DND-41 (cell line): ENCODE results near the gene NDUFB4.

Experiments
- ATAC-seq: fragments of 200-7000 bp; cut with Tn5 transposase; 3 replicates; pipeline ENCODE4 v1.9.1; 2021; ENCODE audit warnings: low read depth; ENCODE audit not compliant: insufficient read depth
- DNase-seq: peaks from one replicate; pipeline ENCODE4 v3.0.0-alpha.2; 2020
- H2AFZ ChIP-seq: 2 replicates; pipeline ENCODE4 v1.6.0; 2012; ENCODE audit warnings: low read depth, low read length
- H3K27ac ChIP-seq: 2 replicates; pipeline ENCODE4 v1.5.1; 2012; ENCODE audit warnings: low read length, inconsistent platforms
- H3K27me3 ChIP-seq: fragments of 200-600 bp; sonication (generic); 2 replicates; pipeline ENCODE4 v1.6.0; 2012; ENCODE audit warnings: low read length, mild to moderate bottlenecking, inconsistent platforms; ENCODE audit not compliant: insufficient read depth, poor library complexity
- H3K36me3 ChIP-seq: 2 replicates; pipeline ENCODE4 v1.5.1; 2012; ENCODE audit warnings: low read length, inconsistent platforms; ENCODE audit not compliant: insufficient read depth
- H3K4me1 ChIP-seq: 2 replicates; pipeline ENCODE4 v1.5.1; 2012; ENCODE audit warnings: mild to moderate bottlenecking, low read length; ENCODE audit not compliant: insufficient read depth
- H3K4me2 ChIP-seq: 2 replicates; pipeline ENCODE4 v1.6.0; 2012; ENCODE audit warnings: mild to moderate bottlenecking, moderate library complexity, low read length, inconsistent platforms; ENCODE audit not compliant: insufficient read depth
- H3K4me3 ChIP-seq, 2 experiments: fragments of 200-600 bp in 1 of 2; shearing (Covaris generic) in 1 of 2; 2 replicates each; pipeline ENCODE4 v1.5.1; 2012 to 2016; ENCODE audit warnings: inconsistent platforms in 2 of 2, low read length in 2 of 2, mild to moderate bottlenecking in 2 of 2, low read depth in 1 of 2, moderate library complexity in 1 of 2
- H3K79me2 ChIP-seq: 2 replicates; pipeline ENCODE4 v1.6.0; 2012; ENCODE audit warnings: low read length, inconsistent platforms; ENCODE audit not compliant: insufficient read depth
- H3K9ac ChIP-seq: 2 replicates; pipeline ENCODE4 v1.6.0; 2012; ENCODE audit warnings: low read depth, mild to moderate bottlenecking, inconsistent platforms, low read length, moderate library complexity
- H3K9me3 ChIP-seq: 2 replicates; pipeline ENCODE4 v1.5.1; 2012; ENCODE audit warnings: low read length, moderate library complexity, mild to moderate bottlenecking, inconsistent platforms; ENCODE audit not compliant: insufficient read depth, severe bottlenecking
- H4K20me1 ChIP-seq: 2 replicates; pipeline ENCODE4 v1.6.0; 2012; ENCODE audit warnings: low read length; ENCODE audit not compliant: insufficient read depth
- EZH2 ChIP-seq: IDR thresholded peaks from 3 replicates; pipeline ENCODE4 v1.6.1; 2012; ENCODE audit warnings: borderline replicate concordance, low read depth, mild to moderate bottlenecking, moderate library complexity, low read length, inconsistent platforms; ENCODE audit not compliant: severe bottlenecking
- TF ChIP-seq, protein P1 (sequence below): IDR thresholded peaks from 2 replicates; pipeline ENCODE4 v1.5.1; 2012; ENCODE audit warnings: borderline replicate concordance, low read length, moderate library complexity, mild to moderate bottlenecking; ENCODE audit not compliant: poor library complexity, severe bottlenecking; ENCODE audit errors: extremely low read depth

NDUFB4 gene

DNA sequence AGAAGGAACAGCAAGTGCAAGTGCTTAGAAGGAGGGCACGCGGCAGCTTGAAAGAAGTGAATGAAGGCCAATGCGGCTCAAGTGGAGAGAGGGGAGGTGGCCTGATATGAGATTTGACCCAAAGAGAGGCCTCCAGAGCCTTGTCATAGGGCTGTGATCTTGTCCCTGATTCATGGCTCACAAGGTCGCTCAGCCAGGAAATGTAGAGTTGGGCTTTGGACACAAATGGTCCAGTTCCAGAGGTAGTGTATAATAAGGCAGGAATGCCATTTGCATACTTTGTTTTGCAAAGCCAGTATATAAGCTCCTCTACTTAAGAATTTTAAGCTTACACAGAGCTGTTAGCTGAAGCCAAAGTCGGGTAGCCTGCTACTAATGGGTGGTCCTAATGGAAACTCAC, 52.2 kb downstream of the NDUFB4 start:
- H3K9ac ChIP-seq, result no peak overlapping the region
- no peaks in the 10 kb centered on the region for H3K36me3 ChIP-seq
- peaks cover 4% of the 10 kb centered on the region for H3K27me3 ChIP-seq
- no peak overlapping the region for H3K4me3 ChIP-seq
- ATAC-seq (no peak), DNase-seq (no peak)
- H3K79me2 ChIP-seq, result no peaks in the 10 kb centered on the region
- no peak overlapping the region for H3K27ac ChIP-seq
- TF ChIP-seq, protein P1, sequence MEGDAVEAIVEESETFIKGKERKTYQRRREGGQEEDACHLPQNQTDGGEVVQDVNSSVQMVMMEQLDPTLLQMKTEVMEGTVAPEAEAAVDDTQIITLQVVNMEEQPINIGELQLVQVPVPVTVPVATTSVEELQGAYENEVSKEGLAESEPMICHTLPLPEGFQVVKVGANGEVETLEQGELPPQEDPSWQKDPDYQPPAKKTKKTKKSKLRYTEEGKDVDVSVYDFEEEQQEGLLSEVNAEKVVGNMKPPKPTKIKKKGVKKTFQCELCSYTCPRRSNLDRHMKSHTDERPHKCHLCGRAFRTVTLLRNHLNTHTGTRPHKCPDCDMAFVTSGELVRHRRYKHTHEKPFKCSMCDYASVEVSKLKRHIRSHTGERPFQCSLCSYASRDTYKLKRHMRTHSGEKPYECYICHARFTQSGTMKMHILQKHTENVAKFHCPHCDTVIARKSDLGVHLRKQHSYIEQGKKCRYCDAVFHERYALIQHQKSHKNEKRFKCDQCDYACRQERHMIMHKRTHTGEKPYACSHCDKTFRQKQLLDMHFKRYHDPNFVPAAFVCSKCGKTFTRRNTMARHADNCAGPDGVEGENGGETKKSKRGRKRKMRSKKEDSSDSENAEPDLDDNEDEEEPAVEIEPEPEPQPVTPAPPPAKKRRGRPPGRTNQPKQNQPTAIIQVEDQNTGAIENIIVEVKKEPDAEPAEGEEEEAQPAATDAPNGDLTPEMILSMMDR, result no peak
- no peak for TF ChIP-seq EZH2
- H2AFZ ChIP-seq, result no peak overlapping the region
- no peaks in the 10 kb centered on the region for H4K20me1 ChIP-seq
- H3K4me2 ChIP-seq, result no peak overlapping the region
- H3K4me1 ChIP-seq, result no peaks in the 10 kb centered on the region
- no peaks in the 10 kb centered on the region for H3K9me3 ChIP-seq

DNA sequence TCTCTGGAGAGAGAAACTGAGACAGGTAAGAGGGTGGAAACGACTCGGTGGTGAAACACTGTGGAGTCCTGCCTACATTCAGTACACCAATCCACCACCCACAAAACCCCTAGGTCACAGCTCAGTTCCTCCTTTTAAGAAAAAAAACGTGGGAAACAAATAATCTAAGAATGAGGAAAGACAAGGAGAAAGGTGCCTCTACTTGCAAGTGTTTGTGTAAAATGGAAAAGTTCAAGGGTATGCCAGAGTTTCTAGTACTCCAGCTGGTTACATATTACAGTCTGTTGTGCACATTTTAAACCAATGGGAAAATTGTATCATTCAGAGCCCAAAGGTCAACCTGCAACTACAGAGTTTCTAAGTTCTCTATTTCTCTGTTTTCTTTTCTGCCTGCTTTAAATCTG, 53.7 kb downstream of the NDUFB4 start:
- H3K27me3 ChIP-seq, result peaks cover 4% of the 10 kb centered on the region
- no peak overlapping the region for H3K4me2 ChIP-seq
- no peak overlapping the region for H2AFZ ChIP-seq
- ATAC-seq (no peak), DNase-seq (no peak)
- no peaks in the 10 kb centered on the region for H4K20me1 ChIP-seq
- H3K4me3 ChIP-seq, result no peak overlapping the region
- no peak overlapping the region for H3K9ac ChIP-seq
- no peaks in the 10 kb centered on the region for H3K9me3 ChIP-seq
- no peak overlapping the region for H3K27ac ChIP-seq
- H3K79me2 ChIP-seq, result no peaks in the 10 kb centered on the region
- no peak for TF ChIP-seq EZH2
- H3K36me3 ChIP-seq, result no peaks in the 10 kb centered on the region
- no peaks in the 10 kb centered on the region for H3K4me1 ChIP-seq

DNA sequence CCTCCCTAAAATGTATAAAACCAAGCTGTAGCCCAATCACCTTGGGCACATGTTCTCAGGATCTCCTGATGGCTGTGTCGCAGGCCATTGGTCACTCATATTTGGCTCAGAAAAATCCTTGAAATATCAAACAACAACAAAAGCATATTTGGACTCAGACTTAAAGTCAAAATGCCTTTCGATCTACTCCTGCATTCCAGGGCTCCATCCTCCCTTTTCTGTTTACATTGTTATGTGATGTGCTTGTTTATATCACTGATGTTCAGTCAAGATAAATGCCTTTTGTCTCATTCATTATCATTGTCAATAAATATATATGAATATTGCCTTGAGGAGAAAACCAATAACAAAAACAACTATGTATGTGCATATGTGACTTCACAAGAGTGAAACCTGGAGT, 54.2 kb downstream of the NDUFB4 start:
- DNase-seq, result no peak
- no peak overlapping the region for H3K27ac ChIP-seq

More for the DNA sequence above, 54.2 kb downstream of the NDUFB4 start:
- H3K4me3 ChIP-seq, result no peak overlapping the region
- no peaks in the 10 kb centered on the region for H3K4me1 ChIP-seq
- no peak overlapping the region for H2AFZ ChIP-seq
- no peak for ATAC-seq
- H3K27me3 ChIP-seq, result peaks cover 4% of the 10 kb centered on the region
- H4K20me1 ChIP-seq, result no peaks in the 10 kb centered on the region
- H3K9ac ChIP-seq, result no peak overlapping the region
- H3K4me2 ChIP-seq, result no peak overlapping the region
- H3K79me2 ChIP-seq, result no peaks in the 10 kb centered on the region
- H3K9me3 ChIP-seq, result no peaks in the 10 kb centered on the region
- no peaks in the 10 kb centered on the region for H3K36me3 ChIP-seq
- TF ChIP-seq, protein P1, result no peak
- TF ChIP-seq EZH2, result no peak
